Measurements from ENCODE around the gene UBE2V1. TPM values are rescaled to one million over a fixed set of nuclear protein-coding genes. Genes with fewer than 3 reads are reported as not detected.

Gene UBE2V1
- total and polyA plus RNA-seq, 2 donors (not counting 3 experiments of a cell fraction or from before 2014, with no cell fraction given), result 145 to 156 TPM

DNA sequence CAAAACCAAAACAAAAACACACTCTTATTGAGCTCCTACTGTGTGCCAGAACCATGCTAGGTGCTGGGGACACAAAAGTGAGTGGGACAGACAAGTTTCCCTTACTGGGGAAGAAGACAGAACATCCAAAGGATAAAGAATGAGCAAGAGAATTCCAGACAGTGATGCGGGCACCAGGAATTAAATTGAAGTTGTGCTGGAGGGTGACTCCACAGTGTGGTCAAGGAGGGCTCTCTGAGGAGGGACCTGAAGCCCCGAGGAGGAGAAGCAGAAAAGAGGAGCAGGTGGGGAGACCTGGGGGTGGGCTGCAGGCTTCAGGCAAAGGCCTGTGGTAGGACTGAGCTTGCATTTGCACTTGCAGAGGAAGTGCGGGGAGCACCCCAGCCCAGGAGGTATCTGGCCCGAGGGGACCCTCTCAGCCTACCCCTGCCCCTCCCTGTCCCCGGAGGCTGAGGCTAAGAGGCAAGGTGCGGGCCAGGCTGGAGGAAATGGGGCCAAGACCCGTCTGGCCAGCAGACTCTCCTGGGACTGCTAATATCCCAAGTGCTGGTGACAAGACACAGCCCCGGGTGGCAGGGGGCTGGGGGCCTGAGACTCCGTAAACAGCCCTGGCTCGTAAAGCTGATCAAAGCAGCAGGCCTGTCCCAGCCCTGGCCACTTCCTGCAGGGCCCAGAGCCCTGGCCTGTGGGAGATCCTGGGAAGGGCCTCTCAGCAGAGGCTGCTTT lies 73.1 kb downstream of the UBE2V1 start:
- ChIA-PET POLR2A (no interaction called here), CTCF (interaction anchor here (1.3 kb wide), 1 partner anchor 61 kb away, joined by 4 read pairs; no protein-coding TSS in a partner anchor)
- Histone ChIP-seq H2AFZ (ENCODE audit: low read depth, low read length) (no peak overlapping the region), H3K27me3 (ENCODE audit: control insufficient read depth in 2 of 2, insufficient read depth in 2 of 2, low read length in 2 of 2) (no peaks in the 10 kb centered on the region), H3K4me2 (ENCODE audit: insufficient read depth, low read length) (no peak overlapping the region), H3K27ac (ENCODE audit: insufficient read depth, low read depth, low read length) (no peak overlapping the region), H3K9me1 (replicated peaks; ENCODE audit: control insufficient read depth, extremely low read depth, insufficient read depth, low read length) (no peaks in the 10 kb centered on the region), H3K4me1 (ENCODE audit: control insufficient read depth, extremely low read depth, insufficient read depth, low read length) (peaks cover 9% of the 10 kb centered on the region), H3K4me3 (replicated peaks in 1 of 3; ENCODE audit: insufficient read depth in 1 of 3, low read depth in 1 of 3, low read length in 3 of 3) (no peak overlapping the region), H3K36me3 (ENCODE audit: control insufficient read depth in 2 of 2, extremely low read depth in 1 of 2, insufficient read depth in 2 of 2, low read length in 2 of 2) (no peaks in the 10 kb centered on the region), H3K9me3 (replicated peaks; ENCODE audit: control insufficient read depth, insufficient read depth, low read length) (no peaks in the 10 kb centered on the region), H3K79me2 (ENCODE audit: control insufficient read depth, insufficient read depth, low read length) (no peaks in the 10 kb centered on the region), H3K9ac (replicated peaks; ENCODE audit: extremely low read depth, insufficient read depth, low read length) (no peak overlapping the region), H4K20me1 (replicated peaks; ENCODE audit: control insufficient read depth, extremely low read depth, insufficient read depth, low read length) (no peaks in the 10 kb centered on the region)
- intact Hi-C loops (cut with micrococcal nuclease), result loop anchor here (10.0 kb wide), 1 partner anchor 475 kb away; the partner anchor contains the start of gene PTGIS
- dilution Hi-C loops (cut with MboI; ENCODE audit: extremely low pct_ligation_motif_present, low sequenced_read_pairs), result no loop called here
- TF ChIP-seq FOS (IDR thresholded peaks at IDR 0.05; ENCODE audit: borderline replicate concordance, insufficient read depth, low read length) (no peak), GATA2 (IDR thresholded peaks at IDR 0.05; ENCODE audit: insufficient read depth, insufficient read length, low read depth, low read length) (no peak), JUN (IDR thresholded peaks at IDR 0.05; ENCODE audit: borderline replicate concordance, insufficient read depth, insufficient read length, low read depth) (no peak), MYC (IDR thresholded peaks at IDR 0.05; ENCODE audit: low read depth, low read length) (no peak), POLR2A (IDR thresholded peaks at IDR 0.05; ENCODE audit: low read depth, low read length) (no peak)
- BruUV-seq (replicated peaks), result no TSS peak
- DNase-seq (ENCODE audit: low read depth, low spot score) (no peak), FAIRE-seq (no peak)

DNA sequence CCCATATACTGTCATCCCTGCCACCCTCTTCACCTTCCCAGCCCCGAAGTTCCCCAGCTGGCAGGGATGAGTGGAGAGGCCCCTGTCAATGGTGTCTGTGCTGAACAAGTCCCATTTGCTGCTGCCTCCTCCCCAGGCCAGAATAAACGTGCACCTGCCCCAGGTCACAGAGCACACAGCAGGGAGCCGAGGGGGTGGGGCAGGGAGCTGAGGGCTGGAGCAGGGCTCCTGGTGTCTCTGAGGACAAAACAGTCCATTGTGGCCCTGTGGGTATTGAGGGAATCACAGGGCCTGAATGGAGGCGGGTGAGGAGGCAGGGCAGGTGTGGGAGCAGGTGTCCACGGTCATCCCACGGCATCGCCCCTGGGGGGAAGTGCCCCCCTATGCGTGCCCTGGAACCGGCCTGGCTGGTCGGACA lies 74.4 kb downstream of the UBE2V1 start:
- CTCF ChIA-PET, result interaction anchor here (2.6 kb wide), 1 partner anchor 33 kb away, joined by 15 read pairs; no protein-coding TSS in a partner anchor
- Histone ChIP-seq H2AFZ (ENCODE audit: low read depth, low read length) (no peak overlapping the region), H3K36me3 (ENCODE audit: control insufficient read depth in 2 of 2, extremely low read depth in 1 of 2, insufficient read depth in 2 of 2, low read length in 2 of 2) (no peaks in the 10 kb centered on the region), H3K4me2 (ENCODE audit: insufficient read depth, low read length) (no peak overlapping the region), H3K4me3 (replicated peaks in 1 of 3; ENCODE audit: insufficient read depth in 1 of 3, low read depth in 1 of 3, low read length in 3 of 3) (no peak overlapping the region), H3K27me3 (ENCODE audit: control insufficient read depth in 2 of 2, insufficient read depth in 2 of 2, low read length in 2 of 2) (no peaks in the 10 kb centered on the region), H3K9me1 (replicated peaks; ENCODE audit: control insufficient read depth, extremely low read depth, insufficient read depth, low read length) (no peaks in the 10 kb centered on the region), H3K27ac (ENCODE audit: insufficient read depth, low read depth, low read length) (no peak overlapping the region), H3K9me3 (replicated peaks; ENCODE audit: control insufficient read depth, insufficient read depth, low read length) (no peaks in the 10 kb centered on the region), H4K20me1 (replicated peaks; ENCODE audit: control insufficient read depth, extremely low read depth, insufficient read depth, low read length) (no peaks in the 10 kb centered on the region), H3K4me1 (ENCODE audit: control insufficient read depth, extremely low read depth, insufficient read depth, low read length) (peaks cover 13% of the 10 kb centered on the region), H3K79me2 (ENCODE audit: control insufficient read depth, insufficient read depth, low read length) (no peaks in the 10 kb centered on the region), H3K9ac (replicated peaks; ENCODE audit: extremely low read depth, insufficient read depth, low read length) (no peak overlapping the region)
- BruUV-seq (replicated peaks), result no TSS peak
- TF ChIP-seq POLR2A (IDR thresholded peaks at IDR 0.05; ENCODE audit: low read depth, low read length), result no peak
- TF ChIP-seq, protein P1, sequence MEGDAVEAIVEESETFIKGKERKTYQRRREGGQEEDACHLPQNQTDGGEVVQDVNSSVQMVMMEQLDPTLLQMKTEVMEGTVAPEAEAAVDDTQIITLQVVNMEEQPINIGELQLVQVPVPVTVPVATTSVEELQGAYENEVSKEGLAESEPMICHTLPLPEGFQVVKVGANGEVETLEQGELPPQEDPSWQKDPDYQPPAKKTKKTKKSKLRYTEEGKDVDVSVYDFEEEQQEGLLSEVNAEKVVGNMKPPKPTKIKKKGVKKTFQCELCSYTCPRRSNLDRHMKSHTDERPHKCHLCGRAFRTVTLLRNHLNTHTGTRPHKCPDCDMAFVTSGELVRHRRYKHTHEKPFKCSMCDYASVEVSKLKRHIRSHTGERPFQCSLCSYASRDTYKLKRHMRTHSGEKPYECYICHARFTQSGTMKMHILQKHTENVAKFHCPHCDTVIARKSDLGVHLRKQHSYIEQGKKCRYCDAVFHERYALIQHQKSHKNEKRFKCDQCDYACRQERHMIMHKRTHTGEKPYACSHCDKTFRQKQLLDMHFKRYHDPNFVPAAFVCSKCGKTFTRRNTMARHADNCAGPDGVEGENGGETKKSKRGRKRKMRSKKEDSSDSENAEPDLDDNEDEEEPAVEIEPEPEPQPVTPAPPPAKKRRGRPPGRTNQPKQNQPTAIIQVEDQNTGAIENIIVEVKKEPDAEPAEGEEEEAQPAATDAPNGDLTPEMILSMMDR (IDR thresholded peaks at IDR 0.05; ENCODE audit: extremely low read depth in 1 of 2, insufficient read depth in 1 of 2, low read depth in 1 of 2, low read length in 2 of 2), result no peak
- no peak for TF ChIP-seq GATA2 (IDR thresholded peaks at IDR 0.05; ENCODE audit: insufficient read depth, insufficient read length, low read depth, low read length)
- TF ChIP-seq, protein P2, sequence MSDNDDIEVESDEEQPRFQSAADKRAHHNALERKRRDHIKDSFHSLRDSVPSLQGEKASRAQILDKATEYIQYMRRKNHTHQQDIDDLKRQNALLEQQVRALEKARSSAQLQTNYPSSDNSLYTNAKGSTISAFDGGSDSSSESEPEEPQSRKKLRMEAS (IDR thresholded peaks at IDR 0.05; ENCODE audit: insufficient read depth, insufficient read length), result no peak
- no peak for TF ChIP-seq MYC (IDR thresholded peaks at IDR 0.05; ENCODE audit: low read depth, low read length)
- TF ChIP-seq JUN (IDR thresholded peaks at IDR 0.05; ENCODE audit: borderline replicate concordance, insufficient read depth, insufficient read length, low read depth), result no peak
- no peak for TF ChIP-seq POLR2AphosphoS5 (IDR thresholded peaks at IDR 0.05; ENCODE audit: insufficient read depth, low read depth, low read length)
- no peak for TF ChIP-seq EZH2 (IDR thresholded peaks at IDR 0.05; ENCODE audit: borderline replicate concordance, low read depth, low read length, severe bottlenecking)
- no peak for TF ChIP-seq FOS (IDR thresholded peaks at IDR 0.05; ENCODE audit: borderline replicate concordance, insufficient read depth, low read length)
- POLR2A ChIA-PET, result no interaction called here
- no peak for DNase-seq (ENCODE audit: low read depth, low spot score)
- no peak for FAIRE-seq
- intact Hi-C loops (cut with micrococcal nuclease), result loop anchor here (10.0 kb wide), 1 partner anchor 474 kb away; the partner anchor contains the start of gene PTGIS
- dilution Hi-C loops (cut with MboI; ENCODE audit: extremely low pct_ligation_motif_present, low sequenced_read_pairs), result no loop called here

Measured in endothelial cell of umbilical vein (primary cell).